CD14-positive monocyte (primary cell): Measurements from ENCODE around the gene FANCB. TPM values are rescaled to one million over a fixed set of nuclear protein-coding genes. Genes with fewer than 3 reads are reported as not detected.

Source experiments
- DNase-seq, 3 donors: peaks; one replicate each; pipeline ENCODE4 v3.0.0-alpha.2; 2011 to 2022
- H2AFZ ChIP-seq: 2 replicates; pipeline ENCODE4 v1.6.0; 2012; ENCODE audit warnings: mild to moderate bottlenecking, low read depth, low read length, inconsistent platforms; ENCODE audit not compliant: insufficient read depth, poor library complexity, severe bottlenecking
- H3K27ac ChIP-seq, 2 donors: 1 replicate in 1 of 2; 2 replicates in 1 of 2; pipeline ENCODE4 v1.5.1; 2012 to 2013; ENCODE audit warnings: low read length in 2 of 2, control low read depth in 1 of 2, inconsistent platforms in 1 of 2, low read depth in 1 of 2, mild to moderate bottlenecking in 1 of 2
- H3K27me3 ChIP-seq, 2 donors: one replicate each; pipeline versions ENCODE4 v1.6.0 to v1.6.1; 2011 to 2013; ENCODE audit warnings: low read length in 2 of 2; ENCODE audit not compliant: control insufficient read depth in 2 of 2, insufficient read depth in 2 of 2
- H3K36me3 ChIP-seq, 2 donors: replicated peaks in 1 of 2; 1 replicate in 1 of 2; 2 replicates in 1 of 2; pipeline versions ENCODE4 v1.5.1 to v1.6.1; 2012 to 2013; ENCODE audit warnings: low read length in 2 of 2, control low read depth in 1 of 2, inconsistent platforms in 1 of 2, mild to moderate bottlenecking in 1 of 2; ENCODE audit not compliant: insufficient read depth in 2 of 2, control insufficient read depth in 1 of 2
- H3K4me1 ChIP-seq, 2 donors: 1 replicate in 1 of 2; 2 replicates in 1 of 2; pipeline versions ENCODE4 v1.5.1 to v1.6.1; 2012 to 2013; ENCODE audit warnings: low read length in 2 of 2, control low read depth in 1 of 2, inconsistent platforms in 1 of 2, mild to moderate bottlenecking in 1 of 2, moderate library complexity in 1 of 2; ENCODE audit not compliant: insufficient read depth in 2 of 2, control insufficient read depth in 1 of 2
- H3K4me2 ChIP-seq: replicated peaks from 2 replicates; pipeline ENCODE3; 2012; ENCODE audit warnings: low read length, moderate library complexity, mild to moderate bottlenecking; ENCODE audit not compliant: poor library complexity, severe bottlenecking; ENCODE audit errors: extremely low read depth
- H3K4me3 ChIP-seq, 3 experiments: fragments of 200-600 bp in 1 of 3; sonication (generic) in 1 of 3; replicated peaks in 1 of 3; 1 replicate in 2 of 3; 2 replicates in 1 of 3; pipeline ENCODE4 v1.5.1; 2011 to 2013; ENCODE audit warnings: low read length in 3 of 3, mild to moderate bottlenecking in 3 of 3, control low read depth in 2 of 3, low read depth in 2 of 3, inconsistent platforms in 1 of 3, moderate library complexity in 1 of 3
- H3K79me2 ChIP-seq: 2 replicates; pipeline ENCODE4 v1.6.0; 2012; ENCODE audit warnings: mild to moderate bottlenecking, control low read depth, inconsistent platforms, low read length, moderate library complexity; ENCODE audit not compliant: insufficient read depth
- H3K9ac ChIP-seq: 2 replicates; pipeline ENCODE4 v1.6.0; 2017; ENCODE audit warnings: low read length, mild to moderate bottlenecking; ENCODE audit not compliant: insufficient read depth, poor library complexity, severe bottlenecking
- H3K9me3 ChIP-seq, 2 donors: replicated peaks in 1 of 2; 1 replicate in 1 of 2; 2 replicates in 1 of 2; pipeline versions ENCODE4 v1.5.1 to v1.6.1; 2012 to 2013; ENCODE audit warnings: low read length in 2 of 2, control low read depth in 1 of 2; ENCODE audit not compliant: control insufficient read depth in 1 of 2, insufficient read depth in 1 of 2
- H4K20me1 ChIP-seq: 2 replicates; pipeline ENCODE4 v1.6.0; 2012; ENCODE audit warnings: mild to moderate bottlenecking, low read length, control low read depth, moderate library complexity; ENCODE audit not compliant: insufficient read depth
- H3K27ac Mint-ChIP-seq, 7 donors: one replicate each; pipeline ENCODE4 v1.8.0; 2020; ENCODE audit warnings: mild to moderate bottlenecking in 7 of 7, mixed read lengths in 7 of 7, moderate library complexity in 6 of 7, inconsistent platforms in 2 of 7
- H3K27me3 Mint-ChIP-seq, 3 donors: one replicate each; pipeline ENCODE4 v1.8.0; 2021 to 2022; ENCODE audit warnings: low read depth in 3 of 3, mild to moderate bottlenecking in 3 of 3, mixed read lengths in 3 of 3, moderate library complexity in 3 of 3, inconsistent platforms in 1 of 3
- H3K36me3 Mint-ChIP-seq, 2 donors: one replicate each; pipeline ENCODE4 v1.8.0; 2020; ENCODE audit warnings: mixed read lengths in 2 of 2, inconsistent platforms in 1 of 2, mild to moderate bottlenecking in 1 of 2
- H3K4me1 Mint-ChIP-seq: one replicate; pipeline ENCODE4 v1.8.0; 2020; ENCODE audit warnings: mild to moderate bottlenecking, mixed read lengths
- H3K4me3 Mint-ChIP-seq, 2 donors: one replicate each; pipeline ENCODE4 v1.8.0; 2020; ENCODE audit warnings: mild to moderate bottlenecking in 2 of 2, mixed read lengths in 2 of 2, moderate library complexity in 1 of 2
- H3K9me3 Mint-ChIP-seq, 7 donors: one replicate each; pipeline ENCODE4 v1.8.0; 2020 to 2022; ENCODE audit warnings: mixed read lengths in 7 of 7, mild to moderate bottlenecking in 6 of 7, moderate library complexity in 6 of 7, inconsistent platforms in 2 of 7
- whole genome bisulfite sequencing: methylation state at CpG from one replicate; pipeline ENCODE4 v1.1.5; 2013; ENCODE audit warnings: missing lambda C conversion rate; ENCODE audit not compliant: insufficient coverage; 5-methylcytosine and 5-hydroxymethylcytosine counted together
- intact Hi-C, 2 donors: fragments of 100-400 bp; cut with micrococcal nuclease; formaldehyde crosslinking; loops; one replicate each; pipeline versions ENCODE4 v1.15.0 to v1.15.1; 2023
- polyA plus RNA-seq, 3 donors: library from polyadenylated mRNA; depleted of rRNA in 1 of 3; unstranded in 2 of 3; stranded (reverse) in 1 of 3; fragments of 300-500 nt in 2 of 3; fragments of >200 nt in 1 of 3; fragmentation: Illumina TruSeq in 2 of 3; gene quantifications; 1 replicate in 2 of 3; 2 replicates in 1 of 3; pipeline ENCODE4 v1.2.3, GENCODE V29; 2012 to 2021
- TF ChIP-seq, protein P1 (sequence below): fragments of 200-600 bp; IDR thresholded peaks from one replicate; pipeline ENCODE4 v1.8.0; 2022; ENCODE audit warnings: antibody characterized with exemption, mild to moderate bottlenecking

FANCB gene
- polyA plus RNA-seq, 3 donors: 0.85 to 4.2 (median 2.6) TPM

DNA sequence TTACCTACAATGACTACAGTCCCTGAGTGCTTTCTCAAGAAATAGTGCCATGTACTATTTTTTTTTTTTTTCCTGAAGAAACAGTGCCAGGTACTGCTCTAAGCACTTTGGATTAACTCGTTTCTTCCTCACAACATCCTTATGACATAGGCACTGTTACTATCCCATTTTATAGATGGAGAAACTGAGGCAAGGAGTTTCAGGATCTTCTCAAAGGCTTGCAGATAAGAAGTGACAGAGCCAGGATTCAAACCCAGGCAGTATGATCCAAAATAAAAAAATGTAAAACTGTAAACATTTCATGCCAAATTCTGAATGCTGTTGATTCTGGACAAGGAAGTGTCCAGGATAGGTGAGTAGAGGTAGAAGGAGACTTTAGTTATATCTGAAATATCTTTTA lies 1.1 kb downstream of the FANCB start:
- H3K27ac ChIP-seq: no peak overlapping the region
- DNase-seq: no peak
- H3K36me3 ChIP-seq: no peaks in the 10 kb centered on the region
- no peak overlapping the region for H3K9ac ChIP-seq
- Mint-ChIP-seq H3K4me1 (peaks cover 26% of the 10 kb centered on the region), H3K27me3 (peaks cover 0 to 2% (median 0%) of the 10 kb centered on the region in 3 donors), H3K4me3 (no peak overlapping the region), H3K9me3 (peaks cover 0 to 16% (median 6%) of the 10 kb centered on the region in 7 donors), H3K36me3 (peaks cover 1 to 3% of the 10 kb centered on the region in 2 donors), H3K27ac (no peak overlapping the region)
- peaks cover 80% of the 10 kb centered on the region for H3K79me2 ChIP-seq
- no peaks in the 10 kb centered on the region for H3K27me3 ChIP-seq
- no peaks in the 10 kb centered on the region for H4K20me1 ChIP-seq
- intact Hi-C loops: loop anchor here (10.0 kb wide), 2 partner anchors 813 to 1177 kb away; no protein-coding TSS in a partner anchor
- TF ChIP-seq, protein P1, sequence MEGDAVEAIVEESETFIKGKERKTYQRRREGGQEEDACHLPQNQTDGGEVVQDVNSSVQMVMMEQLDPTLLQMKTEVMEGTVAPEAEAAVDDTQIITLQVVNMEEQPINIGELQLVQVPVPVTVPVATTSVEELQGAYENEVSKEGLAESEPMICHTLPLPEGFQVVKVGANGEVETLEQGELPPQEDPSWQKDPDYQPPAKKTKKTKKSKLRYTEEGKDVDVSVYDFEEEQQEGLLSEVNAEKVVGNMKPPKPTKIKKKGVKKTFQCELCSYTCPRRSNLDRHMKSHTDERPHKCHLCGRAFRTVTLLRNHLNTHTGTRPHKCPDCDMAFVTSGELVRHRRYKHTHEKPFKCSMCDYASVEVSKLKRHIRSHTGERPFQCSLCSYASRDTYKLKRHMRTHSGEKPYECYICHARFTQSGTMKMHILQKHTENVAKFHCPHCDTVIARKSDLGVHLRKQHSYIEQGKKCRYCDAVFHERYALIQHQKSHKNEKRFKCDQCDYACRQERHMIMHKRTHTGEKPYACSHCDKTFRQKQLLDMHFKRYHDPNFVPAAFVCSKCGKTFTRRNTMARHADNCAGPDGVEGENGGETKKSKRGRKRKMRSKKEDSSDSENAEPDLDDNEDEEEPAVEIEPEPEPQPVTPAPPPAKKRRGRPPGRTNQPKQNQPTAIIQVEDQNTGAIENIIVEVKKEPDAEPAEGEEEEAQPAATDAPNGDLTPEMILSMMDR: no peak
- WGBS: no CpG with 5 or more reads among the region's 1 CpG
- no peak overlapping the region for H3K4me2 ChIP-seq
- H3K9me3 ChIP-seq: no peaks in the 10 kb centered on the region
- peaks cover 23 to 29% of the 10 kb centered on the region in 2 donors for H3K4me1 ChIP-seq
- H3K4me3 ChIP-seq: no peak overlapping the region
- H2AFZ ChIP-seq: no peak overlapping the region

GRCh38 chrX:14865201-14865600 lies 7.7 kb downstream of the FANCB start:
- no CpG with 5 or more reads among the region's 1 CpG for WGBS
- peaks cover 0 to 12% (median 7%) of the 10 kb centered on the region in 7 donors for H3K9me3 Mint-ChIP-seq

More at GRCh38 chrX:14865201-14865600, 7.7 kb downstream of the FANCB start:
- Mint-ChIP-seq H3K4me1 (peaks cover 9% of the 10 kb centered on the region), H3K27ac (no peak overlapping the region), H3K4me3 (no peak overlapping the region), H3K27me3 (peaks cover 0 to 2% (median 2%) of the 10 kb centered on the region in 3 donors), H3K36me3 (peaks cover 3% of the 10 kb centered on the region in 2 donors)
- Histone ChIP-seq H3K27ac (no peak overlapping the region), H3K27me3 (no peaks in the 10 kb centered on the region), H3K9me3 (no peaks in the 10 kb centered on the region), H2AFZ (no peak overlapping the region), H3K4me2 (no peak overlapping the region), H4K20me1 (no peaks in the 10 kb centered on the region), H3K79me2 (peaks cover 28% of the 10 kb centered on the region), H3K4me3 (no peak overlapping the region), H3K9ac (no peak overlapping the region), H3K36me3 (no peaks in the 10 kb centered on the region), H3K4me1 (no peaks in the 10 kb centered on the region)
- TF ChIP-seq, protein P1: no peak
- DNase-seq: no peak
- intact Hi-C loops: no loop called here
